H9 (cell line): ENCODE data around the gene TMPRSS3. TPM values are rescaled to one million over a fixed set of nuclear protein-coding genes. Genes with fewer than 3 reads are reported as not detected.

Experiments
- DNase-seq: peaks from one replicate; pipeline ENCODE4 v3.0.0-alpha.2; 2017
- H2AFZ ChIP-seq: one replicate; pipeline ENCODE4 v1.6.1; 2013; ENCODE audit warnings: mild to moderate bottlenecking, low read length, control low read depth, moderate library complexity
- H2AK5ac ChIP-seq: 2 replicates; pipeline ENCODE4 v1.6.1; 2013; ENCODE audit warnings: low read length, control low read depth, mixed read lengths; ENCODE audit not compliant: insufficient read length
- H2BK120ac ChIP-seq: one replicate; pipeline ENCODE4 v1.6.1; 2013; ENCODE audit warnings: low read depth, mild to moderate bottlenecking, low read length, control low read depth, inconsistent platforms; ENCODE audit not compliant: poor library complexity, severe bottlenecking
- H2BK12ac ChIP-seq: 2 replicates; pipeline ENCODE4 v1.6.1; 2013; ENCODE audit warnings: low read length, control low read depth, mixed read lengths, low read depth; ENCODE audit not compliant: insufficient read length
- H2BK15ac ChIP-seq: 2 replicates; pipeline ENCODE4 v1.6.1; 2013; ENCODE audit warnings: low read depth, low read length, control low read depth
- H2BK20ac ChIP-seq: one replicate; pipeline ENCODE4 v1.6.1; 2013; ENCODE audit warnings: low read depth, mild to moderate bottlenecking, low read length, control low read depth, inconsistent platforms; ENCODE audit not compliant: poor library complexity, severe bottlenecking
- H2BK5ac ChIP-seq: 2 replicates; pipeline ENCODE4 v1.6.1; 2013; ENCODE audit warnings: low read length, control low read depth, mixed read lengths; ENCODE audit not compliant: insufficient read length
- H3K14ac ChIP-seq: 2 replicates; pipeline ENCODE4 v1.6.1; 2013; ENCODE audit warnings: low read length, control low read depth; ENCODE audit not compliant: insufficient read depth
- H3K18ac ChIP-seq: 2 replicates; pipeline ENCODE4 v1.6.1; 2013; ENCODE audit warnings: low read depth, mild to moderate bottlenecking, mixed read lengths, low read length, control low read depth; ENCODE audit not compliant: insufficient read length
- H3K23ac ChIP-seq: 2 replicates; pipeline ENCODE4 v1.6.1; 2013; ENCODE audit warnings: low read length, control low read depth, mixed read lengths, low read depth; ENCODE audit not compliant: insufficient read length
- H3K23me2 ChIP-seq: 2 replicates; pipeline ENCODE4 v1.6.1; 2013; ENCODE audit warnings: low read depth, mild to moderate bottlenecking, mixed read lengths, low read length, control low read depth; ENCODE audit not compliant: insufficient read length, poor library complexity, severe bottlenecking
- H3K27ac ChIP-seq: 2 replicates; pipeline ENCODE4 v1.5.1; 2013; ENCODE audit warnings: low read length, control low read depth, mixed read lengths, low read depth; ENCODE audit not compliant: insufficient read length
- H3K27me3 ChIP-seq: 2 replicates; pipeline ENCODE4 v1.6.1; 2013; ENCODE audit warnings: low read length, control low read depth, inconsistent platforms; ENCODE audit not compliant: insufficient read depth
- H3K4ac ChIP-seq: 2 replicates; pipeline ENCODE4 v1.6.1; 2013; ENCODE audit warnings: low read depth, mild to moderate bottlenecking, control low read depth, inconsistent platforms, low read length, moderate library complexity
- H3K4me1 ChIP-seq: 2 replicates; pipeline ENCODE4 v1.6.1; 2013; ENCODE audit warnings: low read length, control low read depth, inconsistent platforms; ENCODE audit not compliant: insufficient read depth
- H3K4me2 ChIP-seq: 2 replicates; pipeline ENCODE4 v1.6.1; 2013; ENCODE audit warnings: low read length, control low read depth, mixed read lengths; ENCODE audit not compliant: insufficient read length, insufficient read depth
- H3K56ac ChIP-seq: 2 replicates; pipeline ENCODE4 v1.6.1; 2013; ENCODE audit warnings: low read depth, mild to moderate bottlenecking, mixed read lengths, low read length, control low read depth; ENCODE audit not compliant: insufficient read length
- H3K79me1 ChIP-seq: 2 replicates; pipeline ENCODE4 v1.6.1; 2013; ENCODE audit warnings: low read depth, mild to moderate bottlenecking, moderate library complexity, low read length, control low read depth, inconsistent platforms; ENCODE audit not compliant: insufficient read depth, poor library complexity, severe bottlenecking
- H3K79me2 ChIP-seq: 2 replicates; pipeline ENCODE4 v1.6.1; 2013; ENCODE audit warnings: low read length, control low read depth, inconsistent platforms; ENCODE audit not compliant: insufficient read depth
- H3K9ac ChIP-seq: 2 replicates; pipeline ENCODE4 v1.6.1; 2013; ENCODE audit warnings: low read length, control low read depth, mixed read lengths; ENCODE audit not compliant: insufficient read length; ENCODE audit errors: extremely low read depth
- H3K9me3 ChIP-seq: one replicate; pipeline ENCODE4 v1.6.1; 2013; ENCODE audit warnings: low read depth, low read length, inconsistent platforms; ENCODE audit not compliant: control insufficient read depth
- H3T11ph ChIP-seq: one replicate; pipeline ENCODE4 v1.6.1; 2013; ENCODE audit warnings: mild to moderate bottlenecking, low read length, control low read depth, inconsistent platforms
- H4K20me1 ChIP-seq: one replicate; pipeline ENCODE4 v1.6.1; 2013; ENCODE audit not compliant: control insufficient read depth, insufficient read length, insufficient read depth
- H4K5ac ChIP-seq: 2 replicates; pipeline ENCODE4 v1.6.1; 2013; ENCODE audit warnings: low read depth, mild to moderate bottlenecking, mixed read lengths, low read length, control low read depth; ENCODE audit not compliant: insufficient read length
- H4K8ac ChIP-seq: replicated peaks from 2 replicates; pipeline ENCODE4 v1.6.1; 2013; ENCODE audit warnings: low read length, control low read depth, mixed read lengths, low read depth; ENCODE audit not compliant: insufficient read length
- H4K91ac ChIP-seq: 2 replicates; pipeline ENCODE4 v1.6.1; 2013; ENCODE audit warnings: low read depth, mild to moderate bottlenecking, moderate library complexity, mixed read lengths, low read length, control low read depth; ENCODE audit not compliant: insufficient read length
- H3K27ac Mint-ChIP-seq, 3 experiments: 2 replicates in 2 of 3; 3 replicates in 1 of 3; pipeline ENCODE4 v1.8.0; 2020 to 2021; ENCODE audit warnings: mixed read lengths in 3 of 3, mild to moderate bottlenecking in 1 of 3, moderate library complexity in 1 of 3
- H3K27me3 Mint-ChIP-seq: 2 replicates; pipeline ENCODE4 v1.8.0; 2021; ENCODE audit warnings: low read depth, mild to moderate bottlenecking, moderate library complexity, mixed read lengths
- H3K36me3 Mint-ChIP-seq, 3 experiments: 2 replicates in 2 of 3; 3 replicates in 1 of 3; pipeline ENCODE4 v1.8.0; 2020 to 2021; ENCODE audit warnings: low read depth in 3 of 3, mixed read lengths in 3 of 3; ENCODE audit not compliant: insufficient read depth in 1 of 3
- H3K4me1 Mint-ChIP-seq, 2 experiments: 2 replicates each; pipeline ENCODE4 v1.8.0; 2020; ENCODE audit warnings: mixed read lengths in 2 of 2
- H3K4me3 Mint-ChIP-seq, 2 experiments: 2 replicates in 1 of 2; 3 replicates in 1 of 2; pipeline ENCODE4 v1.8.0; 2020 to 2021; ENCODE audit warnings: mild to moderate bottlenecking in 2 of 2, mixed read lengths in 2 of 2, moderate library complexity in 1 of 2
- H3K9me3 Mint-ChIP-seq, 2 experiments: 2 replicates in 1 of 2; 3 replicates in 1 of 2; pipeline ENCODE4 v1.8.0; 2020; ENCODE audit warnings: mild to moderate bottlenecking in 2 of 2, mixed read lengths in 2 of 2, moderate library complexity in 1 of 2
- WGBS: extraction: QIAGEN DNeasy Blood & Tissue Kit; methylation state at CpG from one replicate; pipeline ENCODE4 v1.1.7; 2013; ENCODE audit warnings: missing lambda C conversion rate, low lambda C conversion rate, mixed read lengths; ENCODE audit not compliant: insufficient read length; ENCODE audit errors: extremely low coverage; 5-methylcytosine and 5-hydroxymethylcytosine counted together
- total RNA-seq: library from RNA; stranded (reverse); gene quantifications from 2 replicates; pipeline ENCODE4 v1.2.1, GENCODE V29; 2021
- TF ChIP-seq, protein P1 (sequence below): fragments of 200-600 bp; sonication (generic); conservative IDR thresholded peaks from 3 replicates; pipeline ENCODE4 v1.8.0; 2021; ENCODE audit warnings: antibody characterized with exemption, mild to moderate bottlenecking

Gene TMPRSS3
- total RNA-seq, 1 experiment from 2014 or later, result 0.31 TPM

- no peak overlapping the region for H2BK20ac ChIP-seq
- H2AK5ac ChIP-seq, result no peak overlapping the region
- Mint-ChIP-seq H3K9me3 (peaks cover under 1% of the 10 kb centered on the region in 2 experiments; a peak in 4 of 5 replicates), H3K27me3 (peaks cover 24% of the 10 kb centered on the region), H3K27ac (0 out of 7 replicates have a peak overlapping the region, but pooled peaks of 1 of the 3 experiments have one; percentile 44), H3K4me3 (no peak overlapping the region), H3K36me3 (no peaks in the 10 kb centered on the region), H3K4me1 (peaks cover 6 to 11% of the 10 kb centered on the region in 2 experiments)
- H3K27me3 ChIP-seq, result no peaks in the 10 kb centered on the region
- peak; percentile 53 for DNase-seq
- H3K9me3 ChIP-seq, result no peaks in the 10 kb centered on the region
- no peak overlapping the region for H4K91ac ChIP-seq
- H3K79me2 ChIP-seq, result no peaks in the 10 kb centered on the region
- no peak overlapping the region for H3K56ac ChIP-seq
- H4K5ac ChIP-seq, result no peak overlapping the region
- H3T11ph ChIP-seq, result no peak overlapping the region
- no peak overlapping the region for H2BK12ac ChIP-seq
- H3K23ac ChIP-seq, result no peak overlapping the region
- H2AFZ ChIP-seq, result no peak overlapping the region
- no peak overlapping the region for H3K9ac ChIP-seq
- no peak overlapping the region for H3K18ac ChIP-seq
- H3K27ac ChIP-seq, result no peak overlapping the region
- H3K4ac ChIP-seq, result no peak overlapping the region
- H4K20me1 ChIP-seq, result no peaks in the 10 kb centered on the region
- no peak overlapping the region for H3K4me2 ChIP-seq
- H2BK15ac ChIP-seq, result no peak overlapping the region
- no peak overlapping the region for H2BK120ac ChIP-seq
- H3K4me1 ChIP-seq, result no peaks in the 10 kb centered on the region
- TF ChIP-seq, protein P1, sequence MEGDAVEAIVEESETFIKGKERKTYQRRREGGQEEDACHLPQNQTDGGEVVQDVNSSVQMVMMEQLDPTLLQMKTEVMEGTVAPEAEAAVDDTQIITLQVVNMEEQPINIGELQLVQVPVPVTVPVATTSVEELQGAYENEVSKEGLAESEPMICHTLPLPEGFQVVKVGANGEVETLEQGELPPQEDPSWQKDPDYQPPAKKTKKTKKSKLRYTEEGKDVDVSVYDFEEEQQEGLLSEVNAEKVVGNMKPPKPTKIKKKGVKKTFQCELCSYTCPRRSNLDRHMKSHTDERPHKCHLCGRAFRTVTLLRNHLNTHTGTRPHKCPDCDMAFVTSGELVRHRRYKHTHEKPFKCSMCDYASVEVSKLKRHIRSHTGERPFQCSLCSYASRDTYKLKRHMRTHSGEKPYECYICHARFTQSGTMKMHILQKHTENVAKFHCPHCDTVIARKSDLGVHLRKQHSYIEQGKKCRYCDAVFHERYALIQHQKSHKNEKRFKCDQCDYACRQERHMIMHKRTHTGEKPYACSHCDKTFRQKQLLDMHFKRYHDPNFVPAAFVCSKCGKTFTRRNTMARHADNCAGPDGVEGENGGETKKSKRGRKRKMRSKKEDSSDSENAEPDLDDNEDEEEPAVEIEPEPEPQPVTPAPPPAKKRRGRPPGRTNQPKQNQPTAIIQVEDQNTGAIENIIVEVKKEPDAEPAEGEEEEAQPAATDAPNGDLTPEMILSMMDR, result peak; percentile 34; the same call in 2 of the 3 replicates
- WGBS, result no CpG with 5 or more reads among the region's 32 CpGs
- no peak overlapping the region for H2BK5ac ChIP-seq
- H3K79me1 ChIP-seq, result no peaks in the 10 kb centered on the region
- H3K14ac ChIP-seq, result no peak overlapping the region
- H4K8ac ChIP-seq, result no peak overlapping the region
- no peaks in the 10 kb centered on the region for H3K23me2 ChIP-seq
These were observed 19.4 kb downstream of the TMPRSS3 start for GRCh38 chr21:42376338-42376982.
